Measurements from ENCODE around the gene DKKL1.

DKKL1 gene

DNA sequence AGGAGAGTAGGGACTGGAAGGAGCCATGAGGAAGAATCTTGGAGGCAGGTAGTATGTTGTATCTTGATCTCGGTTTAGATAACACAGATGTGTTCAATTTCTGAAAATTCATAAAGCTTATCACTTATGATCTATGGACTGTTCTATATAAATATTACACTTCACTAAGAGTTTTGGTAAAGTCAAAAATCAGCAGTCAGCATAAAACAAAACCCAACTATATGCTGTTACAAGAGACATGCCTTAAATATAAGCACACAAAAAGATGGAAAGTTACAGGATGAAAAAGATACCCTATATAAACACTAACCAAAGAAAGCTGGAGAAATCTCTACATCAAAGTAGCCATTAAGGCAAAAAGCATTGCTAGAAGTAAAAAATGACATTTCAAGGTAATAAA is 19.9 kb downstream of the DKKL1 start:
- no peak overlapping the region for H3K4me3 ChIP-seq (ENCODE audit: low read depth, low read length)
- DNase-seq (ENCODE audit: low read depth), result no peak
- TF ChIP-seq, protein P1, sequence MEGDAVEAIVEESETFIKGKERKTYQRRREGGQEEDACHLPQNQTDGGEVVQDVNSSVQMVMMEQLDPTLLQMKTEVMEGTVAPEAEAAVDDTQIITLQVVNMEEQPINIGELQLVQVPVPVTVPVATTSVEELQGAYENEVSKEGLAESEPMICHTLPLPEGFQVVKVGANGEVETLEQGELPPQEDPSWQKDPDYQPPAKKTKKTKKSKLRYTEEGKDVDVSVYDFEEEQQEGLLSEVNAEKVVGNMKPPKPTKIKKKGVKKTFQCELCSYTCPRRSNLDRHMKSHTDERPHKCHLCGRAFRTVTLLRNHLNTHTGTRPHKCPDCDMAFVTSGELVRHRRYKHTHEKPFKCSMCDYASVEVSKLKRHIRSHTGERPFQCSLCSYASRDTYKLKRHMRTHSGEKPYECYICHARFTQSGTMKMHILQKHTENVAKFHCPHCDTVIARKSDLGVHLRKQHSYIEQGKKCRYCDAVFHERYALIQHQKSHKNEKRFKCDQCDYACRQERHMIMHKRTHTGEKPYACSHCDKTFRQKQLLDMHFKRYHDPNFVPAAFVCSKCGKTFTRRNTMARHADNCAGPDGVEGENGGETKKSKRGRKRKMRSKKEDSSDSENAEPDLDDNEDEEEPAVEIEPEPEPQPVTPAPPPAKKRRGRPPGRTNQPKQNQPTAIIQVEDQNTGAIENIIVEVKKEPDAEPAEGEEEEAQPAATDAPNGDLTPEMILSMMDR (conservative IDR thresholded peaks at IDR 0.05; ENCODE audit: low read depth, low read length), result no peak

DNA sequence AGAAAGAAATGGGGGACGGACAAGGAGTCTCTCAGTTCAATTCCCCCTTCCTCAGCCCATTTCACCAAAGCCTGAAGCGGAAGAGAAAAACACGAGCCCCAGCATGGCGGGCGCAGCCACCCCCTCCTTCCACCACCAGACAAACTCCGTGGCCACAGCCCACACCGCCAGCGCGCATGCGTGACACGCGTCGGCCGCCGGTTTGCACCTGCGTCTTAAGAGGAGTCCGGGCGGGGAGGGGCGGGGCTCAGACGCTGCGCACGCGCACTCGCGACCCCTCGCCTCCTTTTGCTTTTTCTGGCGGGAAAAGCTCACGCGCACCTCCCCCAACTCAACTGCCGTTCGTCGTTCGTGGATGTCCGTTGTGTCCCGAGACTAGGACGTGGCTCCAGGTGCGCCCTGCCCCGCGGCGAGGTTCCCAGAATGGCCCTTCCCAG is 24.3 kb downstream of the DKKL1 start, which contains the start of gene KASH5:
KASH5 (plus strand) TSS at position 314 of the 437 bp plus-strand sequence. CDS start 2,635 bp downstream, outside the sequence.
- TF ChIP-seq, protein P1 (conservative IDR thresholded peaks at IDR 0.05; ENCODE audit: low read depth, low read length), result no peak
- H3K4me3 ChIP-seq (ENCODE audit: low read depth, low read length), result no peak within 1 kb of the TSS
- peak; percentile 57 for DNase-seq (ENCODE audit: low read depth)

DNA sequence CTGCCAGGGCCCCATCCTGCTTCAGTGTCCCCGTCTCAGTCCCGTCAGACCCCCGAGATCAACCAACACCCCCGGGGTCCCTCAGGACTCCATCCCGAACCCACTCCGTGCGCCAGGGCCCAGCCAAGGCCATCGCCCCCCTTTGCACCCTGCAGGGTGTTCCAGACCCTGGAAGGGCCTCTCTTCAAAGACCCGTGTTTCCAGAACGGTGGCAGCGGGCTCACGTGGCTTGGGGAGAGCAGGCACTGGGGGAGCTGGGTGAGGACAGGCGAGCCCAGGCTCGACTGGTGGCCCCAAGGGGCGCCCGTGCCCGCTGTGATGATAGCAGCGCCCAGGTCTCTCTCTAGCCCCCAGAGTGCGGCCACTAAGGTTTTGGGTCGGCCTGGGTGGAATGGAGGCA is 25.7 kb downstream of the DKKL1 start:
- no peak for DNase-seq (ENCODE audit: low read depth)
- no peak overlapping the region for H3K4me3 ChIP-seq (ENCODE audit: low read depth, low read length)
- TF ChIP-seq, protein P1 (conservative IDR thresholded peaks at IDR 0.05; ENCODE audit: low read depth, low read length), result no peak

DNA sequence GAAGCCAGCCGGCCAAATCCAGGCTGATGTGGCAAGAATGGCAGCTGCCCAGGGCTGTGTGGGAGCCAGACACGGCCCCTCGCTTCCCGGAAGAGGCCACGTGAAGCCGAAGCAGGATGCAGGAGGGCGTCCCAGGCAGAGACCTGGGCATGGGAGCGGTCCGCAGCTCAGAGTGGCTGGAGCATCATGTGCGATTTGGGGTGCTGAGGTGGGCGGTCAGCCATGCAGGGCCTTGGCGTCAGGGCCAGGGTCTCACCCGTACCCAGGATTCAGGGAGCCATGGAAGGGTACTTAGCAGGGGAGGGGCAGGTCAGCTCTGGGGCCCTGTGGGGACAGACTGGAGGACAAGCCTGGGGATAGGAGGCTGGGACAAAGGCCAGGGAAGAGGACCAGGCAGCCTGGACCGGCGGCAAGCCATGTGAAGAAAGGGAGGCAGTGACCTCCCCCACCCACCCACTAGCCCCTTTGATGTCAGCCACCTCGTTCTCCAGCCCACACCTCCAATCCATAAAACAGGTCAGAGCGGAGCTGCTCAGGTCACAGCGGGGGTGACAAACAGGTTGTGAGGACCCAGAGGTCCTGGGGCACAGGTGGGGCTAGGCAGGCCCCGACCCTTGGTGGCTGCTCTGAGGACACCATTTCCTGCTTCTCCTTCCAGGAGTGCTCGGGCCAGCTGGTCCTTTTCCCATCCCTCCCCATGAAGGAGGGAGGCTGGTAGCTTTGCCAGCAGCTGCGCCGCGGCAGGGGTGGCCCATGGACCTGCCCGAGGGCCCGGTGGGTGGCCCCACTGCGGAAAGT is 26.7 kb downstream of the DKKL1 start:
- TF ChIP-seq, protein P1 (conservative IDR thresholded peaks at IDR 0.05; ENCODE audit: low read depth, low read length), result no peak
- DNase-seq (ENCODE audit: low read depth), result no peak
- no peak overlapping the region for H3K4me3 ChIP-seq (ENCODE audit: low read depth, low read length)

DNA sequence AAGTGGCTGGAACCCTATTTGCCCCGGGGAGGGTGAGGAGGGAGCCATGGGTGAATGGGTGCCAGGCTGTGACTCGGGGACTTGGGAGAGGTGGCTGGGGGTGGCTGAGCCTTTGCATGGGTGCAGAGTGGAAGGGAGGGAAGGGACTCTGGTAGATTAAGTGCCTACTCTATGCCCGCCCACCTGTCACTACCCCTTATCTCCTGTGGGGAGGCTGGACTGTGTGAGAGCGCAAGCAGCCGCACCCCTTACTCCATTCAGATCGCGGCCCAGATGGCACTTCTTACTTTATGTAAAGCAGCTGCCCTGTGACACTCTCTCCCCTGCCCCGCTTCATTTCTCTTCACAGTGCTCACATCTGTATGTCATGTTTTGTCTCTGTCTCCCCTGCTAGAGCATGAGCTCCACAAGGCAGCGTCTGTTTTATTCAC is 27.3 kb downstream of the DKKL1 start:
- no peak overlapping the region for H3K4me3 ChIP-seq (ENCODE audit: low read depth, low read length)
- TF ChIP-seq, protein P1 (conservative IDR thresholded peaks at IDR 0.05; ENCODE audit: low read depth, low read length), result no peak
- no peak for DNase-seq (ENCODE audit: low read depth)

DNA sequence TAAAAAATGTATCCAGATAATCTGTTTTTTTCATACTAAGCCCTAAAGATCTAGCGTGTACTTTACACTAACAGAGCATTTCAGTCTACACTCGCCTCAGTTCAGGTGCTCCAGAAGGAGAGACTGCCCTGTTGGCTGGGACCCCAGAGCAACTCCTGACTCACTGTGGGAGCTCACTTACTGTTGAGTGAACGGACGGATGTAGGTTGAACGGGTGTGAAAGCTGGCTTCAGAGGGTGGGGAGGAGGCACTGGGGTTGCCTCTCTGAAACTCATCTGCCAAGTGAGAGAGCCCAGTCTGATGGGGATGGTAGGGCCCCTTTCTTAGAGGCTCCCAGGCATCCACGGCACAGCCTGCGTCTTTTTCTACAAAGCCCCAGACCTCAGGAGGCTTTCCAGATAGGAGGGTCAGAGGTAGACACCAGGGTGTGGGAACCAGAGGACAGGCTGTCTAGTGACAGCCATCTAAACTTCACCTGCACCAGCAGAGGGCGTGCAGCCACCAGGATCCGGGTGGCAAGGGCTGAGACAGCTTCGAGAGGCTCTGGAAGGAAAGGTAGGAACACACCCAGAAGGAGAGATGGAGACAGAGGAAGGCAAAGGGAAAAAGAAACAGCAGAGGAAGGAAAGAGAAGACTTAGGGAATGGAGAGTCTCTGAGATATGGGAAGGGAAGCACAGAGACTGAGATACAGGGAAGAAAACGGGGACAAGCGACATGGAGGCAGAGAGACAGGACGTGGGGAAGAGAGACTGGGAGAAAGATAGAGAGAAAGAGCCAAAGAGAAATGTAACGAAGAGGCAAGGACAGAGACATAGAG is 28.1 kb downstream of the DKKL1 start:
- TF ChIP-seq, protein P1 (conservative IDR thresholded peaks at IDR 0.05; ENCODE audit: low read depth, low read length), result peak; percentile 90
- DNase-seq (ENCODE audit: low read depth), result peak; percentile 84

More for the DNA sequence above, 28.1 kb downstream of the DKKL1 start:
- H3K4me3 ChIP-seq (ENCODE audit: low read depth, low read length), result no peak overlapping the region
